Adrenal gland (tissue), 19 donors: Measurements from ENCODE around the gene GDAP1L1. TPM values are rescaled to one million over a fixed set of nuclear protein-coding genes. Genes with fewer than 3 reads are reported as not detected.

Experiments
- DNase-seq, 7 donors: peaks; one replicate each; pipeline ENCODE4 v3.0.0-alpha.2; 2019 to 2020
- H3K27ac ChIP-seq, 5 donors: fragments of 200-600 bp; sonication (generic) in 4 of 5; 1 replicate in 3 of 5; 2 replicates in 2 of 5; pipeline versions ENCODE4 v1.5.1 to v1.8.0; 2016 to 2020; ENCODE audit warnings: mild to moderate bottlenecking in 1 of 5
- H3K27me3 ChIP-seq: fragments of 200-600 bp; 2 replicates; pipeline ENCODE4 v1.8.0; 2021
- H3K36me3 ChIP-seq, 2 donors: fragments of 200-600 bp; replicated peaks in 1 of 2; 1 replicate in 1 of 2; 2 replicates in 1 of 2; pipeline versions ENCODE4 v1.5.1 to v1.8.0; 2018 to 2022
- H3K4me1 ChIP-seq, 2 donors: fragments of 200-600 bp; replicated peaks in 1 of 2; 1 replicate in 1 of 2; 2 replicates in 1 of 2; pipeline versions ENCODE4 v1.5.1 to v1.8.0; 2018 to 2021
- H3K4me3 ChIP-seq, 4 donors: fragments of 200-600 bp; sonication (generic) in 3 of 4; one replicate each; pipeline ENCODE4 v1.5.1; 2016 to 2018
- H3K9me3 ChIP-seq, 3 donors: fragments of 200-600 bp; sonication (generic) in 1 of 3; replicated peaks in 1 of 3; 1 replicate in 2 of 3; 2 replicates in 1 of 3; pipeline versions ENCODE4 v1.5.1 to v1.8.0; 2016 to 2021
- CTCF ChIP-seq, 6 experiments: fragments of 450-650 bp in 4 of 6; fragments of 200-600 bp in 2 of 6; sonication (generic) in 1 of 6; IDR thresholded peaks; 1 replicate in 5 of 6; 2 replicates in 1 of 6; pipeline versions ENCODE4 v1.5.1 to v1.8.0; 2016 to 2021; ENCODE audit warnings: antibody characterized with exemption in 6 of 6, mild to moderate bottlenecking in 2 of 6, moderate library complexity in 1 of 6
- POLR2A ChIP-seq, 2 donors: fragments of 450-650 bp; IDR thresholded peaks; one replicate each; pipeline ENCODE4 v1.6.1; 2017; ENCODE audit warnings: antibody characterized with exemption in 2 of 2, mild to moderate bottlenecking in 2 of 2, moderate library complexity in 1 of 2
- WGBS, 4 donors: extraction: QIAGEN DNeasy Blood & Tissue Kit in 2 of 4; methylation state at CpG; one replicate each; pipeline versions ENCODE4 v1.1.5 to v1.1.7; 2013 to 2017; 5-methylcytosine and 5-hydroxymethylcytosine counted together
- intact Hi-C, 2 donors: fragments of 100-400 bp; cut with DNase I; formaldehyde crosslinking; loops; one replicate each; pipeline versions ENCODE4 v1.14.1 to v1.15.0; 2022 to 2023
- long read RNA-seq, 10 donors: library from polyadenylated mRNA in 3 of 10; unstranded in 2 of 10; stranded (forward) in 1 of 10; transcript quantifications; one replicate each; pipeline ENCODE4 v2.0.0 and lab custom pipeline, GENCODE V29; 2021 to 2026
- polyA plus RNA-seq, 3 donors: library from polyadenylated mRNA; stranded (reverse); fragments of 200-250 nt in 2 of 3; fragments of 350-450 nt in 1 of 3; fragmentation: Illumina TruSeq in 1 of 3; extraction: RNeasy Lipid Tissue Mini Kit (QIAGEN cat#74804) in 1 of 3; gene quantifications; one replicate each; pipeline ENCODE4 v1.2.3, GENCODE V29; 2013 to 2014
- total RNA-seq, 9 donors: library from RNA; depleted of rRNA in 4 of 9; stranded (reverse); fragments of >200 nt in 4 of 9; fragments of 120-200 nt in 1 of 9; fragmentation: NEBNext Ultra II Directional in 1 of 9; extraction: Animal tissue kit (Norgen Biotek cat#: 25700) in 1 of 9; gene quantifications; one replicate each; pipeline versions ENCODE4 v1.1.0 to v1.2.4, GENCODE V29; 2013 to 2023
- donor health status: healthy with polysubstance abuse.
- donor health status: Bipolar disorder and iron deficiency.
- donor health status: DM: yes; HTN: yes; CAD: no.
- donor health status: DM: no; HTN: no; CAD: no.
- donor health status: DM: no; HTN: no; CAD: no.
- donor health status: DM: yes; HTN: yes; CAD: no.

GDAP1L1 gene
- total RNA-seq (1 to 10 TPM in 5 of 9 donors, under 1 TPM in 4; 0.51 to 8.0 (median 1.0) TPM), polyA plus RNA-seq (1 to 10 TPM; 1.5 to 2.4 (median 2.4) TPM)
- long read RNA-seq, donor 1: 0 reads
- long read RNA-seq, donor 2, partial matches to known transcripts: 0 of 1 reads
- long read RNA-seq, donor 2, other reads (novel, unspliced or antisense): 0 of 1 reads
- long read RNA-seq, donor 3, partial matches to known transcripts: 0 of 2 reads
- long read RNA-seq, donor 3, other reads (novel, unspliced or antisense): 0 of 2 reads
- long read RNA-seq, donor 4: 0 reads
- long read RNA-seq, donor 5, partial matches to known transcripts: 1 of 4 reads
- long read RNA-seq, donor 5, other reads (novel, unspliced or antisense): 0 of 4 reads
- long read RNA-seq, donor 6, partial matches to known transcripts: 0 of 1 reads
- long read RNA-seq, donor 6, other reads (novel, unspliced or antisense): 1 of 1 reads
- long read RNA-seq, donor 7, partial matches to known transcripts: 0 of 1 reads
- long read RNA-seq, donor 7, other reads (novel, unspliced or antisense): 0 of 1 reads
- long read RNA-seq, donor 8, partial matches to known transcripts: 0 of 1 reads
- long read RNA-seq, donor 8, other reads (novel, unspliced or antisense): 0 of 1 reads
- long read RNA-seq, donor 9, partial matches to known transcripts: 0 of 2 reads
- long read RNA-seq, donor 9, other reads (novel, unspliced or antisense): 0 of 2 reads
- long read RNA-seq, donor 10, partial matches to known transcripts: 0 of 2 reads
- long read RNA-seq, donor 10, other reads (novel, unspliced or antisense): 0 of 2 reads

GRCh38 chr20:44247131-44247571 is at the start of gene GDAP1L1:
GDAP1L1 (plus strand) TSS chr20:44247308; CDS start chr20:44247335, 27 bp downstream.
- Histone ChIP-seq H3K4me1 (peaks cover 9 to 10% of the 10 kb centered on the region in 2 donors), H3K27ac (no peak within 1 kb of the TSS), H3K4me3 (peak within 1 kb of the TSS in 1 of 4 donors; percentile 45), H3K9me3 (no peaks in the 10 kb centered on the region), H3K36me3 (no peaks in the 10 kb centered on the region), H3K27me3 (no peaks in the 10 kb centered on the region)
- TF ChIP-seq POLR2A (IDR thresholded peaks at IDR 0.05): no peak
- TF ChIP-seq CTCF (IDR thresholded peaks at IDR 0.05): no peak
- intact Hi-C loops: no loop called here
- peak; percentile 36 to 70 (median 53) for DNase-seq
- WGBS, 4 donors: 0 to 2% (median 1%) methylated on average over 5 to 32 of the region's 32 CpGs

DNA sequence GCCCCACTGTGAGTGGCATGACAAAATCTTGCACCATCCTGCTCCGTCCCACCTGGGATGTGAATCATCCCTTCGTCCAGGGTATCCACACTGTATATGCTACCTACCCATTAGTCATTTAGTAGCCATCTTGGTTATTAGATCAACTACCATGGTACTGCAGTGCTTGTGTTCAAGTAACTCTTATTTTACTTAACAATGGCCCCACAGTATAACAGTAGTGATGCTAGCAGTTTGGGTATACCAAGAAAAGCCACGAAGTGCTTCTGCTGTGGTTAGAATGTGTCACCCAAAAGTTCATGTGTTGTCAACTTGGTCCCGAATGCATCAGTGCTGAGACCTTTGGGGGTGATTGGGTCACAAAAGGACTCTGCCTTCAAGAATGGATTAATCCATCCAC is 48.2 kb upstream of the GDAP1L1 start:
- Histone ChIP-seq H3K27me3 (no peaks in the 10 kb centered on the region), H3K27ac (no peak overlapping the region), H3K36me3 (peaks cover 0 to 59% of the 10 kb centered on the region in 2 donors), H3K4me3 (no peak overlapping the region), H3K4me1 (peaks cover 0 to 10% of the 10 kb centered on the region in 2 donors), H3K9me3 (no peaks in the 10 kb centered on the region)
- intact Hi-C loops: no loop called here
- no peak for DNase-seq
- 87 to 96% (median 91%) methylated on average over 4 of the region's 4 CpGs for WGBS, 4 donors
- TF ChIP-seq POLR2A (IDR thresholded peaks at IDR 0.05): no peak
- TF ChIP-seq CTCF (IDR thresholded peaks at IDR 0.05): no peak

DNA sequence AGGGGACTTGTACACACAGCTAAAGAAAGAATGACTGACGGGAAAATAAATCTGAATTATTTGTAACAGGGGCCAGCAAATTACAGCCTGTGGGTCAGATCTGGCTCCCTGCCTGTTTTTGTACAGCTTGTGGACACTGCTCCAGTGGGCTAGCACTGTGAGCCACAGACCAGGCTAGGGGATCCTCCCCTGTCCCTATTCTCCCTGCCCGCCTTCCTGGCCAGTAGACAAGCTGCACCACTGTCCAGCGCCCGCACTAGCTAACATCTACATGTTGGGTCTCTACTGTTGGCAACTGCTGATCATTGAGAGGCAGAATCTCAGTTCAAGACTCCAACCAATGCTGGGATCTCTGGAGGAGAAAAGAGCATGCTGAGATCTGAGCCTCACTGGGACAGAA is 47.2 kb upstream of the GDAP1L1 start:
- no peak overlapping the region for H3K27ac ChIP-seq
- intact Hi-C loops: no loop called here
- H3K9me3 ChIP-seq: no peaks in the 10 kb centered on the region
- TF ChIP-seq CTCF (IDR thresholded peaks at IDR 0.05) (no peak), POLR2A (IDR thresholded peaks at IDR 0.05) (no peak)
- no peaks in the 10 kb centered on the region for H3K27me3 ChIP-seq
- peaks cover 0 to 59% of the 10 kb centered on the region in 2 donors for H3K36me3 ChIP-seq
- 95 to 100% (median 97%) methylated on average over 4 of the region's 4 CpGs for WGBS, 4 donors
- peaks cover 8 to 20% of the 10 kb centered on the region in 2 donors for H3K4me1 ChIP-seq
- DNase-seq: no peak
- H3K4me3 ChIP-seq: no peak overlapping the region

- TF ChIP-seq CTCF (IDR thresholded peaks at IDR 0.05): no peak
- no peak for TF ChIP-seq POLR2A (IDR thresholded peaks at IDR 0.05)
- Histone ChIP-seq H3K36me3 (peaks cover 0 to 63% of the 10 kb centered on the region in 2 donors), H3K4me3 (no peak overlapping the region), H3K4me1 (peaks cover 8 to 24% of the 10 kb centered on the region in 2 donors), H3K9me3 (no peaks in the 10 kb centered on the region), H3K27me3 (no peaks in the 10 kb centered on the region), H3K27ac (no peak overlapping the region)
- 73 to 79% (median 74%) methylated on average over 4 of the region's 4 CpGs for WGBS, 4 donors
- no peak for DNase-seq
- intact Hi-C loops: no loop called here
These were observed 46.7 kb upstream of the GDAP1L1 start for GRCh38 chr20:44200371-44200770.
